PFSK-1 (cell line): ENCODE measurements around the gene KLHDC7B.

Experiments
- POLR2AphosphoS5 ChIP-seq: IDR thresholded peaks from 2 replicates; pipeline ENCODE4 v1.6.1; 2012; ENCODE audit warnings: low read depth, mild to moderate bottlenecking, control low read depth, low read length, moderate library complexity
- SIN3A ChIP-seq: IDR thresholded peaks from 2 replicates; pipeline ENCODE4 v1.6.1; 2012; ENCODE audit warnings: mild to moderate bottlenecking, low read length, moderate library complexity, borderline replicate concordance; ENCODE audit not compliant: insufficient read depth

- TF ChIP-seq SIN3A (no peak), POLR2AphosphoS5 (no peak)
These were observed 899 bp upstream of the KLHDC7B start for GRCh38 chr22:50544746-50545253.
